NCI-H345 treated with DMSO at 0.1 percent for 48 hours (cell line): ENCODE data around the gene ZNF879.

ENCODE experiments used
- DNase-seq: peaks from one replicate; lab custom pipeline; 2025; ENCODE audit not compliant: unreplicated experiment; lab: John Stamatoyannopoulos, UW

ZNF879 gene

GRCh38 chr5:179006564-179006963, 17.0 kb upstream of the ZNF879 start:
- DNase-seq = no peak

- no peak for DNase-seq
Measured at GRCh38 chr5:179008667-179009066, 14.9 kb upstream of the ZNF879 start.

GRCh38 chr5:179033004-179033580, 9.5 kb downstream of the ZNF879 start:
- DNase-seq = no peak

GRCh38 chr5:179044765-179045164, 21.2 kb downstream of the ZNF879 start:
- no peak for DNase-seq

GRCh38 chr5:179051784-179052183, 28.2 kb downstream of the ZNF879 start:
- no peak for DNase-seq

GRCh38 chr5:179054036-179054785, 30.6 kb downstream of the ZNF879 start:
- DNase-seq = no peak

- no peak for DNase-seq
Measured at GRCh38 chr5:179054876-179055275, 31.3 kb downstream of the ZNF879 start.

- DNase-seq = no peak
Measured at GRCh38 chr5:179055436-179055835, 31.8 kb downstream of the ZNF879 start.

GRCh38 chr5:179055841-179056240, 32.2 kb downstream of the ZNF879 start:
- DNase-seq = no peak

- DNase-seq = no peak
Measured at GRCh38 chr5:179060116-179061008, 36.8 kb downstream of the ZNF879 start, which contains the start of gene ZNF354C. TSS of gene ZNF354C (plus strand) at chr5:179060373. CDS start at chr5:179062069, 1,696 bp downstream.

- no peak for DNase-seq
Measured at GRCh38 chr5:179061025-179061424, 37.4 kb downstream of the ZNF879 start.

- no peak for DNase-seq
Measured at GRCh38 chr5:179065703-179066102, 42.1 kb downstream of the ZNF879 start.

GRCh38 chr5:179079165-179079987, 55.8 kb downstream of the ZNF879 start:
- no peak for DNase-seq

- DNase-seq = no peak
Measured at GRCh38 chr5:179080724-179081123, 57.1 kb downstream of the ZNF879 start.
